Tibial nerve (tissue), 4 donors: ENCODE results near the gene ASS1.
A peak's percentile ranks its signal among the peaks of the same experiment; 100 is the strongest.

Experiments
- CTCF ChIP-seq, 5 experiments: fragments of 200-600 bp in 3 of 5; fragments of 450-650 bp in 2 of 5; sonication (generic) in 3 of 5; IDR thresholded peaks; one replicate each; pipeline ENCODE4 v1.5.1; 2016 to 2019; ENCODE audit warnings: antibody characterized with exemption in 5 of 5, mild to moderate bottlenecking in 3 of 5, moderate library complexity in 2 of 5
- EP300 ChIP-seq, 2 donors: sonication (generic); formaldehyde crosslinking; IDR thresholded peaks; one replicate each; pipeline ENCODE4 v1.6.1; 2017; ENCODE audit warnings: antibody characterized with exemption in 2 of 2, mild to moderate bottlenecking in 1 of 2
- POLR2A ChIP-seq, 2 donors: fragments of 450-650 bp; IDR thresholded peaks; one replicate each; pipeline ENCODE4 v1.6.1; 2017; ENCODE audit warnings: antibody characterized with exemption in 2 of 2, mild to moderate bottlenecking in 2 of 2, moderate library complexity in 2 of 2

- TF ChIP-seq CTCF (IDR thresholded peaks at IDR 0.05) (no peak), POLR2A (IDR thresholded peaks at IDR 0.05) (no peak), EP300 (IDR thresholded peaks at IDR 0.05) (peak in 1 of 2 donors; percentile 20)
Measured at GRCh38 chr9:130446101-130446861, 1.5 kb downstream of the ASS1 start.
